ENCODE data around the gene KDM3B. TPM values are rescaled to one million over a fixed set of nuclear protein-coding genes. Genes with fewer than 3 reads are reported as not detected.

Gene KDM3B
- total and polyA plus RNA-seq, 2 of the 8 experiments (the other 6 are each of a cell fraction or from before 2014, with no cell fraction given): 27.1 to 78.1 TPM

GRCh38 chr5:138408023-138408422 is 55.5 kb downstream of the KDM3B start:
- H3K36me3 ChIP-seq (ENCODE audit: control insufficient read depth in 2 of 4, insufficient read depth in 4 of 4, low read length in 3 of 4): peaks cover 0 to 32% (median 16%) of the 10 kb centered on the region in 4 experiments; a peak in 4 of 8 replicates
- no peak overlapping the region for H3K4me2 ChIP-seq (ENCODE audit: insufficient read depth in 1 of 2, low read depth in 2 of 2, low read length in 2 of 2)
- no peak overlapping the region for H3K4me3 ChIP-seq (ENCODE audit: extremely low read depth in 1 of 4, insufficient read depth in 2 of 4, low read depth in 3 of 4, low read length in 4 of 4)
- H4K5ac ChIP-seq (ENCODE audit: insufficient read length, low read depth, low read length): no peak overlapping the region
- H2BK20ac ChIP-seq (ENCODE audit: low read length): no peak overlapping the region
- H4K91ac ChIP-seq (replicated peaks; ENCODE audit: insufficient read length, low read length): no peak overlapping the region
- H3K56ac ChIP-seq (replicated peaks; ENCODE audit: insufficient read length, low read depth, low read length): no peak overlapping the region
- no peaks in the 10 kb centered on the region for H3K79me2 ChIP-seq (ENCODE audit: control insufficient read depth in 1 of 2, insufficient read depth in 2 of 2, low read length in 2 of 2)
- H3K9me3 ChIP-seq (ENCODE audit: insufficient read depth in 2 of 2, low read depth in 1 of 2, low read length in 1 of 2): no peaks in the 10 kb centered on the region; a peak in 1 of 4 replicates
- no peak overlapping the region for H2BK5ac ChIP-seq (ENCODE audit: low read depth, low read length)
- TF ChIP-seq E2F6 (IDR thresholded peaks at IDR 0.05) (no peak), JUND (IDR thresholded peaks at IDR 0.05; ENCODE audit: low read length) (no peak)
- ChIA-PET POLR2A (ENCODE audit: partially characterized antibody) (interaction anchor here (0.6 to 1.5 kb wide), 3 partner anchors 24 to 70 kb away, joined by 3 to 4 read pairs (median 3); partner anchors contain the start of gene FAM53C), CTCF (ENCODE audit: partially characterized antibody) (interaction anchor here (0.7 to 1.2 kb wide), 4 partner anchors 10 to 56 kb away, joined by 3 to 4 read pairs (median 3); partner anchors contain the start of gene KDM3B)
- 98% methylated on average over 5 of the region's 5 CpGs; no CpG with 5 or more reads in 1 of the 2 experiments for WGBS, 2 experiments (ENCODE audit: extremely low coverage in 1 of 2, insufficient coverage in 1 of 2, insufficient read length in 1 of 2, insufficient replicate concordance in 2 of 2, low coverage in 1 of 2, low lambda C conversion rate in 2 of 2, missing lambda C conversion rate in 1 of 2)
- H3K27ac ChIP-seq (ENCODE audit: low read depth, low read length): no peak overlapping the region
- H3K9ac ChIP-seq (replicated peaks in 1 of 4; ENCODE audit: extremely low read depth in 1 of 4, low read depth in 3 of 4, low read length in 3 of 4): no peak overlapping the region
- H3K79me1 ChIP-seq (ENCODE audit: low read depth, low read length): no peaks in the 10 kb centered on the region
- H2AFZ ChIP-seq (ENCODE audit: low read length): no peak overlapping the region
- H3K23me2 ChIP-seq (ENCODE audit: low read depth, low read length): no peaks in the 10 kb centered on the region
- H3K14ac ChIP-seq (ENCODE audit: insufficient read length): no peak overlapping the region
- no peak for FAIRE-seq
- H4K20me1 ChIP-seq (replicated peaks in 1 of 2; ENCODE audit: control insufficient read depth in 1 of 2, insufficient read depth in 2 of 2, low read length in 2 of 2): no peaks in the 10 kb centered on the region
- H3K18ac ChIP-seq (ENCODE audit: extremely low read depth, low read length): no peak overlapping the region
- no peaks in the 10 kb centered on the region for H3K27me3 ChIP-seq (replicated peaks in 1 of 4; ENCODE audit: control insufficient read depth in 3 of 4, extremely low read depth in 1 of 4, insufficient read depth in 3 of 4, low read length in 3 of 4)
- H3K23ac ChIP-seq (ENCODE audit: insufficient read length): no peak overlapping the region
- DNase-seq (ENCODE audit: low read depth in 1 of 2, low spot score in 2 of 2): no peak
- H2BK15ac ChIP-seq (ENCODE audit: low read length): no peak overlapping the region
- no peak overlapping the region for H2BK120ac ChIP-seq (replicated peaks; ENCODE audit: low read depth, low read length)
- H3K4me1 ChIP-seq (replicated peaks in 1 of 4; ENCODE audit: control insufficient read depth in 3 of 4, insufficient read depth in 4 of 4, low read length in 3 of 4): no peaks in the 10 kb centered on the region
- no peak overlapping the region for H3K4ac ChIP-seq (replicated peaks; ENCODE audit: insufficient read length, low read depth, low read length)
- H2BK12ac ChIP-seq (ENCODE audit: low read depth, low read length): no peak overlapping the region
- H4K8ac ChIP-seq (ENCODE audit: extremely low read depth, insufficient read depth, low read length): no peak overlapping the region
- no peak overlapping the region for H2AK5ac ChIP-seq (ENCODE audit: low read depth, low read length)

All from H1 (cell line).